H1 (cell line): ENCODE results near the gene FRMD3. TPM values are rescaled to one million over a fixed set of nuclear protein-coding genes. Genes with fewer than 3 reads are reported as not detected.

ENCODE experiments used
- CTCF ChIA-PET: fragments of 300-600 bp; sonication (Branson Sonifier 250); formaldehyde crosslinking; loops from one replicate; lab custom pipeline; 2021; ENCODE audit not compliant: partially characterized antibody; lab: Charles Lee
- POLR2A ChIA-PET: fragments of 300-600 bp; sonication (Branson Sonifier 250); formaldehyde crosslinking; loops from one replicate; lab custom pipeline; 2021; ENCODE audit warnings: inconsistent platforms; ENCODE audit not compliant: partially characterized antibody; lab: Charles Lee
- DNase-seq, 2 experiments: peaks; one replicate each; pipeline versions ENCODE4 v3.0.0 to v3.0.0-alpha.2; 2010 to 2022; ENCODE audit warnings: low spot score in 2 of 2, low read depth in 1 of 2, mixed read lengths in 1 of 2
- FAIRE-seq: peaks from 2 replicates; lab custom pipeline; 2011; peaks lifted over from hg19 to GRCh38; lab: Jason Lieb, UNC
- H2AFZ ChIP-seq: 2 replicates; pipeline ENCODE4 v1.8.1; 2012; ENCODE audit warnings: low read length, inconsistent platforms
- H2AK5ac ChIP-seq: 2 replicates; pipeline ENCODE4 v1.6.1; 2013; ENCODE audit warnings: low read depth, low read length
- H2BK120ac ChIP-seq: replicated peaks from 2 replicates; pipeline ENCODE3; 2013; ENCODE audit warnings: low read depth, low read length, inconsistent platforms
- H2BK12ac ChIP-seq: 2 replicates; pipeline ENCODE4 v1.6.1; 2013; ENCODE audit warnings: low read depth, low read length
- H2BK15ac ChIP-seq: 2 replicates; pipeline ENCODE4 v1.6.1; 2013; ENCODE audit warnings: low read length
- H2BK20ac ChIP-seq: 2 replicates; pipeline ENCODE4 v1.6.1; 2013; ENCODE audit warnings: low read length
- H2BK5ac ChIP-seq: 2 replicates; pipeline ENCODE4 v1.6.1; 2013; ENCODE audit warnings: low read depth, low read length
- H3K14ac ChIP-seq: 2 replicates; pipeline ENCODE4 v1.6.1; 2013; ENCODE audit warnings: inconsistent platforms; ENCODE audit not compliant: insufficient read length
- H3K18ac ChIP-seq: 2 replicates; pipeline ENCODE4 v1.6.1; 2013; ENCODE audit warnings: low read length; ENCODE audit errors: extremely low read depth
- H3K23ac ChIP-seq: 2 replicates; pipeline ENCODE4 v1.6.1; 2013; ENCODE audit warnings: inconsistent platforms; ENCODE audit not compliant: insufficient read length
- H3K23me2 ChIP-seq: 2 replicates; pipeline ENCODE4 v1.6.1; 2013; ENCODE audit warnings: low read depth, low read length
- H3K27ac ChIP-seq: 2 replicates; pipeline ENCODE4 v1.6.1; 2011; ENCODE audit warnings: low read depth, low read length, inconsistent platforms
- H3K27me3 ChIP-seq, 4 experiments: replicated peaks in 1 of 4; 1 replicate in 1 of 4; 2 replicates in 3 of 4; pipeline versions ENCODE4 v1.6.1 to v1.8.1; 2011 to 2013; ENCODE audit warnings: low read length in 3 of 4, mild to moderate bottlenecking in 3 of 4, inconsistent platforms in 2 of 4, mixed read lengths in 2 of 4, moderate library complexity in 1 of 4; ENCODE audit not compliant: control insufficient read depth in 3 of 4, insufficient read depth in 3 of 4; ENCODE audit errors: extremely low read depth in 1 of 4
- H3K36me3 ChIP-seq, 4 experiments: 2 replicates each; pipeline versions ENCODE4 v1.6.1 to v1.8.1; 2011 to 2013; ENCODE audit warnings: mild to moderate bottlenecking in 4 of 4, low read length in 3 of 4, moderate library complexity in 2 of 4, control low read depth in 1 of 4, inconsistent platforms in 1 of 4; ENCODE audit not compliant: insufficient read depth in 4 of 4, control insufficient read depth in 2 of 4
- H3K4ac ChIP-seq: replicated peaks from 2 replicates; pipeline ENCODE3; 2013; ENCODE audit warnings: low read length, low read depth, mixed read lengths, inconsistent platforms; ENCODE audit not compliant: insufficient read length
- H3K4me1 ChIP-seq, 4 experiments: replicated peaks in 1 of 4; 1 replicate in 1 of 4; 2 replicates in 3 of 4; pipeline versions ENCODE4 v1.6.1 to v1.8.1; 2011 to 2013; ENCODE audit warnings: low read length in 3 of 4, inconsistent platforms in 2 of 4, mixed read lengths in 1 of 4; ENCODE audit not compliant: insufficient read depth in 4 of 4, control insufficient read depth in 3 of 4
- H3K4me2 ChIP-seq, 2 experiments: 2 replicates each; pipeline versions ENCODE4 v1.6.1 to v1.8.1; 2011 to 2013; ENCODE audit warnings: low read depth in 2 of 2, low read length in 2 of 2, control low read depth in 1 of 2, inconsistent platforms in 1 of 2, mild to moderate bottlenecking in 1 of 2; ENCODE audit not compliant: insufficient read depth in 1 of 2
- H3K4me3 ChIP-seq, 4 experiments: fragments of 200-600, 300-600 bp in 1 of 4; sonication (generic), shearing (Covaris generic), sonication (Bioruptor Twin) in 1 of 4; 2 replicates each; pipeline versions ENCODE4 v1.5.1 to v1.8.1; 2011 to 2016; ENCODE audit warnings: low read length in 4 of 4, low read depth in 3 of 4, control low read depth in 2 of 4, inconsistent platforms in 2 of 4, mild to moderate bottlenecking in 2 of 4, mixed read lengths in 1 of 4, moderate library complexity in 1 of 4; ENCODE audit not compliant: insufficient read depth in 2 of 4; ENCODE audit errors: extremely low read depth in 1 of 4
- H3K56ac ChIP-seq: replicated peaks from 2 replicates; pipeline ENCODE3; 2013; ENCODE audit warnings: low read depth, mild to moderate bottlenecking, mixed read lengths, low read length, inconsistent platforms; ENCODE audit not compliant: insufficient read length
- H3K79me1 ChIP-seq: 2 replicates; pipeline ENCODE4 v1.6.1; 2013; ENCODE audit warnings: low read depth, low read length, control low read depth
- H3K79me2 ChIP-seq, 2 experiments: 2 replicates each; pipeline versions ENCODE4 v1.6.1 to v1.8.1; 2012 to 2013; ENCODE audit warnings: low read length in 2 of 2, mild to moderate bottlenecking in 2 of 2, inconsistent platforms in 1 of 2; ENCODE audit not compliant: insufficient read depth in 2 of 2, control insufficient read depth in 1 of 2
- H3K9ac ChIP-seq, 4 experiments: replicated peaks in 1 of 4; 1 replicate in 1 of 4; 2 replicates in 3 of 4; pipeline versions ENCODE4 v1.6.1 to v1.8.1; 2011 to 2013; ENCODE audit warnings: low read depth in 3 of 4, low read length in 3 of 4, control low read depth in 2 of 4, mild to moderate bottlenecking in 2 of 4, moderate library complexity in 2 of 4, inconsistent platforms in 1 of 4; ENCODE audit errors: extremely low read depth in 1 of 4
- H3K9me3 ChIP-seq, 2 experiments: 2 replicates each; pipeline versions ENCODE4 v1.6.1 to v1.8.1; 2012 to 2013; ENCODE audit warnings: mild to moderate bottlenecking in 2 of 2, moderate library complexity in 2 of 2, control low read depth in 1 of 2, inconsistent platforms in 1 of 2, low read depth in 1 of 2, low read length in 1 of 2, mixed read lengths in 1 of 2; ENCODE audit not compliant: insufficient read depth in 2 of 2
- H4K20me1 ChIP-seq, 2 experiments: replicated peaks in 1 of 2; 2 replicates each; pipeline versions ENCODE3 to v1.8.1; 2011 to 2013; ENCODE audit warnings: inconsistent platforms in 2 of 2, low read length in 2 of 2, mild to moderate bottlenecking in 1 of 2; ENCODE audit not compliant: insufficient read depth in 2 of 2, control insufficient read depth in 1 of 2
- H4K5ac ChIP-seq: 2 replicates; pipeline ENCODE4 v1.6.1; 2013; ENCODE audit warnings: low read length, low read depth, mixed read lengths, inconsistent platforms; ENCODE audit not compliant: insufficient read length
- H4K8ac ChIP-seq: 2 replicates; pipeline ENCODE4 v1.8.0; 2013; ENCODE audit warnings: mild to moderate bottlenecking, moderate library complexity, low read length, inconsistent platforms; ENCODE audit not compliant: insufficient read depth; ENCODE audit errors: extremely low read depth
- H4K91ac ChIP-seq: replicated peaks from 2 replicates; pipeline ENCODE3; 2013; ENCODE audit warnings: low read length, mixed read lengths, inconsistent platforms; ENCODE audit not compliant: insufficient read length
- CHD2 ChIP-seq: IDR thresholded peaks from 2 replicates; pipeline ENCODE4 v1.6.1; 2012; ENCODE audit warnings: low read length, improper control_type of control experiment
- SAP30 ChIP-seq: fragments of 300-600 bp; sonication (generic); IDR thresholded peaks from 2 replicates; pipeline ENCODE4 v1.7.1; 2012; ENCODE audit warnings: low read length, moderate library complexity, mild to moderate bottlenecking, inconsistent platforms; ENCODE audit not compliant: insufficient read depth, insufficient replicate concordance
- SP4 ChIP-seq: IDR thresholded peaks from 2 replicates; pipeline ENCODE4 v1.6.1; 2012; ENCODE audit warnings: low read length, inconsistent platforms
- WGBS, 2 experiments: shearing (Covaris generic) in 1 of 2; methylation state at CpG; one replicate each; pipeline versions ENCODE4 v1.1.6 to v1.1.7; 2013 to 2015; ENCODE audit warnings: low lambda C conversion rate in 2 of 2, mixed read lengths in 2 of 2, inconsistent platforms in 1 of 2, low coverage in 1 of 2, missing lambda C conversion rate in 1 of 2; ENCODE audit not compliant: insufficient replicate concordance in 2 of 2, insufficient coverage in 1 of 2, insufficient read length in 1 of 2; ENCODE audit errors: extremely low coverage in 1 of 2, missing lambda C conversion rate in 1 of 2; 5-methylcytosine and 5-hydroxymethylcytosine counted together
- polyA plus RNA-seq, 7 experiments: library from polyadenylated mRNA; depleted of rRNA in 3 of 7; stranded (reverse) in 5 of 7; unstranded in 2 of 7; fragments of >200 nt in 5 of 7; fragments of 200-250 nt in 2 of 7; gene quantifications; 1 replicate in 5 of 7; 2 replicates in 1 of 7; 4 replicates in 1 of 7; pipeline versions ENCODE4 v1.2.1 to v1.2.3, GENCODE V29; 2011 to 2013; ENCODE audit warnings: missing spikeins in 2 of 7, mixed read lengths in 2 of 7
- total RNA-seq: library from RNA; stranded (reverse); fragmentation: NEBNext Ultra II Directional; extraction: Animal tissue kit (Norgen Biotek cat#: 25700); gene quantifications from 2 replicates; pipeline ENCODE4 v1.2.1, GENCODE V29; 2021

The FRMD3 gene
- total and polyA plus RNA-seq, 2 of the 8 experiments (the other 6 are each of a cell fraction or from before 2014, with no cell fraction given), result 0.15 to 1.4 TPM

GRCh38 chr9:83422527-83422926 is 115.7 kb downstream of the FRMD3 start:
- no peak for FAIRE-seq
- no peak overlapping the region for H2BK20ac ChIP-seq
- H2AK5ac ChIP-seq, result no peak overlapping the region
- no peak overlapping the region for H3K14ac ChIP-seq
- TF ChIP-seq SAP30 (no peak), CHD2 (no peak), SP4 (no peak)
- no peak overlapping the region for H3K27ac ChIP-seq
- H3K79me1 ChIP-seq, result no peaks in the 10 kb centered on the region
- no peak overlapping the region for H2BK5ac ChIP-seq
- H3K4me3 ChIP-seq, result no peak overlapping the region
- H4K5ac ChIP-seq, result no peak overlapping the region
- no peaks in the 10 kb centered on the region for H3K36me3 ChIP-seq
- H2AFZ ChIP-seq, result no peak overlapping the region
- H3K18ac ChIP-seq, result no peak overlapping the region
- 0 out of 7 replicates have a peak, but pooled peaks cover 0 to 2% (median 0%) of the 10 kb centered on the region in 4 experiments for H3K4me1 ChIP-seq
- H3K23me2 ChIP-seq, result peaks cover 3% of the 10 kb centered on the region; the same call in 1 of the 2 replicates
- H3K56ac ChIP-seq, result no peak overlapping the region
- 86% methylated on average over 3 of the region's 3 CpGs; no CpG with 5 or more reads in 1 of the 2 experiments for WGBS, 2 experiments
- no peak overlapping the region for H4K8ac ChIP-seq
- ChIA-PET CTCF (interaction anchor here (0.6 to 1.5 kb wide), 4 partner anchors 15 to 1749 kb away, joined by 3 to 4 read pairs (median 3); no protein-coding TSS in a partner anchor), POLR2A (interaction anchor here (1.4 kb wide), 1 partner anchor 18 kb away, joined by 3 read pairs; no protein-coding TSS in a partner anchor)
- H4K91ac ChIP-seq, result no peak overlapping the region
- no peaks in the 10 kb centered on the region for H3K27me3 ChIP-seq
- DNase-seq, result no peak
- H3K4ac ChIP-seq, result no peak overlapping the region
- H2BK12ac ChIP-seq, result no peak overlapping the region
- no peak overlapping the region for H3K4me2 ChIP-seq
- no peaks in the 10 kb centered on the region for H3K9me3 ChIP-seq
- H3K9ac ChIP-seq, result no peak overlapping the region
- H4K20me1 ChIP-seq, result no peaks in the 10 kb centered on the region
- no peak overlapping the region for H3K23ac ChIP-seq
- no peaks in the 10 kb centered on the region for H3K79me2 ChIP-seq
- H2BK120ac ChIP-seq, result no peak overlapping the region
- H2BK15ac ChIP-seq, result no peak overlapping the region
